NOMO-1 treated with dmso at 0.1 percent for 144 hours (cell line): ENCODE measurements around the gene CYP20A1.
"Not testable (repeated sequence)": the region's sequence is repeated elsewhere in the genome, so short reads cannot be mapped to it uniquely, and the experiment has no call there.

Source experiments
- DNase-seq: peaks from one replicate; lab custom pipeline; 2025; ENCODE audit not compliant: unreplicated experiment; lab: John Stamatoyannopoulos, UW

CYP20A1 gene, protein sequence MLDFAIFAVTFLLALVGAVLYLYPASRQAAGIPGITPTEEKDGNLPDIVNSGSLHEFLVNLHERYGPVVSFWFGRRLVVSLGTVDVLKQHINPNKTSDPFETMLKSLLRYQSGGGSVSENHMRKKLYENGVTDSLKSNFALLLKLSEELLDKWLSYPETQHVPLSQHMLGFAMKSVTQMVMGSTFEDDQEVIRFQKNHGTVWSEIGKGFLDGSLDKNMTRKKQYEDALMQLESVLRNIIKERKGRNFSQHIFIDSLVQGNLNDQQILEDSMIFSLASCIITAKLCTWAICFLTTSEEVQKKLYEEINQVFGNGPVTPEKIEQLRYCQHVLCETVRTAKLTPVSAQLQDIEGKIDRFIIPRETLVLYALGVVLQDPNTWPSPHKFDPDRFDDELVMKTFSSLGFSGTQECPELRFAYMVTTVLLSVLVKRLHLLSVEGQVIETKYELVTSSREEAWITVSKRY

DNA sequence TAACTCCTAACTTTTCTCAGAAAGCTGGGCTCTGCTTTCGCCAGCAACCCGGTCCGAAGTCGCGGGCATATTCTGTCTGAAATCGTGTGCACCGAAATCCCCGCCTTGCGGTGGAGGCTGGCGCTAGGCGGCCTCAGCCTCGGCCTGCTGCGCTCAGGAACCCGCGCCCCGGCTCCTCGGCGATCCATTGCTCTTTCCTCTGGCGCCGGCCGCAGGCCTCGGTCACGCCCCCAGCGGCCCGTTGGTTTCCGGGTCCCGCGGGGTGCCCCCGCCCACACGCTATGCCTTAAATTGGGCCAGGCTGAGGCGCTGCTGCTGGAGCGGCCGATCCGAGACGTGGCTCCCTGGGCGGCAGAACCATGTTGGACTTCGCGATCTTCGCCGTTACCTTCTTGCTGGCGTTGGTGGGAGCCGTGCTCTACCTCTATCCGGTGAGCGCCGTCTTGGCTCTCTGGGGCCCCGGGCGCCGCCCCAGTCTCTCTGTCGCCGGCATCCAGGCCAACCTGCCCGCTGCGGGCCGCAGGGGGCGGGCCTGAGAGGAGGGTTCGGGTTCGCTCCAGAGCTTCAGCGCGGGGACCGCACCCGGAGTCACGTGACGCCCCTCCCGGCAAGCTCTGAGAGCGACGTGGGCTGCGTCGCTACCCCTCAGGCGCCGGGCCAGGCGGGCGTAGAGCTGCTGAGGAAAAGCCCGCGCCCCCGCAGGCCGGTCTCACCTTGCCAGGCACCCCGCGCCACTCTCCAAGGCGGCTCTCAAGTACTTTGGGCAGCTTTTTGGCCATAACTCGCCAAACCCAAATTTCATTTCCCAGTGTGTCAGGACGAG lies at the start of gene CYP20A1:
Gene CYP20A1, plus strand, starts transcription at position 315 of the 823 bp plus-strand sequence. Its CDS starts 45 bp downstream, at position 360.
- peak; percentile 97 for DNase-seq

DNA sequence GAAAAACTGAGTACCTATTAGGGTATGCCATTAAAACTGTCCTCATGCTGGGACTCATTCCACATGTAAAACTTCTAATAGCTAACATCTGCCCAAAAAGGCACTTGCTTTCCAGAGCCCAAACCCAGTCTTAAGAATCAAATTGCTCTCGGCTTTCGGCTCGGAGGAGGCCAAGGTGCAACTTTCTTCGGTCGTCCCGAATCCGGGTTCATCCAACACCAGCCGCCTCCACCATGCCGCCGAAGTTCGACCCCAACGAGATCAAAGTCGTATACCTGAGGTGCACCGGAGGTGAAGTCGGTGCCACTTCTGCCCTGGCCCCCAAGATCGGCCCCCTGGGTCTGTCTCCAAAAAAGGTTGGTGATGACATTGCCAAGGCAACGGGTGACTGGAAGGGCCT lies 48.3 kb upstream of the CYP20A1 start:
- not testable (repeated sequence) for DNase-seq

DNA sequence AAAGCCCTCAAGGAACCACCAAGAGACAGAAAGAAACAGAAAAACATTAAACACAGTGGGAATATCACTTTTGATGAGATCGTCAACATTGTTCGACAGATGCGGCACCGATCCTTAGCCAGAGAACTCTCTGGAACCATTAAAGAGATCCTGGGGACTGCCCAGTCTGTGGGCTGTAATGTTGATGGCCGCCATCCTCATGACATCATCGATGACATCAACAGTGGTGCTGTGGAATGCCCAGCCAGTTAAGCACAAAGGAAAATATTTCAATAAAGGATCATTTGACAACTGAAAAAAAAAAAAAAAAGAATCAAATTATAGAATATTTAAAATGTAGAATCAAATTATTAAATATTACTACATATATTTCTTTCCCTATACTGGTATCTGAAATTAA lies 47.8 kb upstream of the CYP20A1 start:
- not testable (repeated sequence) for DNase-seq

DNA sequence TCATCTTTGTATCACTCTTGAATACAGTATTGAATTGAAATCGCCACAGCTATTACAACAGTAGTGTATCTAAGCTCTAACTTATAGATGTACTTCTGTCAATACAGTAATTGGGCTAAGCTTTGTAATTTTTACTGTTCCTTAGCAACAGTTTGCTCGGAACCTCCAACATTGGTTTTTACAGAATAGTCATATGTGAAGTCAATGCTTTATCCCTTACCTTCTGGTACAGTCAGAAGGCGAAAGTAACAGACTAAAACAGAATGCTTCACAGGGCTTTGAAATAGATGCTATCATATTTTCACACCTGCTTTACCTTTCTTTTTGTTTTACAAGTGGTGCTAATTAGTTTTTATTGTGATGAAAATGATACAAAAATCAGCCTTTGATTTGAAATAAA lies 46.9 kb upstream of the CYP20A1 start:
- DNase-seq = no peak

DNA sequence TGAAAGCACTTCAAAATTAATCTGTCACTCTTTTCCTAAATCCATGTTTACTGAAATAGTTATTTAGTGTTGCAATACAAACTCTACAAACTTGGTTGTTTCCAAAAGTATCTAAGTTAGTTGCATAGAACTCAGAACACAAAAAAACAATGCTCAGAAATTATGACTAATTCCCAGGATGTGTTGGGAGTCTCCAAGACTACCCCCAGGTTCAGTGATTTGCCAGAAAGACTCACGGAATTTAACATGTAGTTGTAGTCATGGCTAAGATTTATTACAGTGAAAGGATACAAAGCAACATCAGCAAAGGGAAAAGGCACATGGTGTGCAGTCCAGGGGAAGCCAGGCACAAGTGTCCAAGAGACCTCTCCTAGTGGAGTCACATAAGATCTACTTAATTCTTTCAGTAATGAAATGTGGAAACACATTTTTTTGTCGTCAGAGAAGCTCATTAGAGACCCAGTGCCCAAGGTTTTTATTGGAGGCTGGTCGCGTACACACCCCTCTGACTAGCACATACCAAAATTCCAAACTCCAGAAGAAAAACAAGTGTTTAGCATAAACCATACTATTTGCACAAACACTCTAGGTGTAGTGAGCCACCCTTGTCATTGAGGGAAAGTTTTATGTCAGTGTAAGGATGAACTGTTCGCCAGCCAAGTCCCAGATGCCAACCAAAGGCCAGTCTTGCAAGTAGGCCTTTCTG lies 43.3 kb upstream of the CYP20A1 start:
- DNase-seq = no peak

GRCh38 chr2:203200866-203201265 lies 38.0 kb upstream of the CYP20A1 start:
- no peak for DNase-seq

DNA sequence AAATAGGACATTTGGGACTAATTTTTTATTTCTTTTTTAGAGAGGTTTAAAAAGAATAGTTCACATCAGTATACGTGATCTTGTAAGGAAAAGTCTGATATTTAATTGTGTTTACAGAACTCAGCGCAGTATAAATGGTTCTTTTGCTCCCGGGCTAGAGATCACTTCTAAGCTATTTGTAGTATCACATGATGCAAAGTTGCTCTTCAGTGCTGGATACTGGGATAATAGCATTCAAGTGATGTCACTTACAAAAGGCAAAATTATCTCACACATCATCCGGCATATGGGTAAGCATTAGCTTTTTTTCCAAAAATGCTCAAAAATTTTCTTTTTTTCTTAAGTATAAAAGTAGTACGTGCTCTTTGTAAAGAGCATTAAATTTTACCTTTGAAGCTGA lies 37.4 kb upstream of the CYP20A1 start:
- no peak for DNase-seq

- no peak for DNase-seq
Observed at GRCh38 chr2:203209538-203209937, 29.3 kb upstream of the CYP20A1 start.

GRCh38 chr2:203225423-203226039 lies 13.3 kb upstream of the CYP20A1 start:
- DNase-seq = no peak

GRCh38 chr2:203229674-203230073 lies 9.1 kb upstream of the CYP20A1 start:
- not testable (repeated sequence) for DNase-seq

GRCh38 chr2:203237346-203238238 lies 1.2 kb upstream of the CYP20A1 start:
- DNase-seq = no peak

DNA sequence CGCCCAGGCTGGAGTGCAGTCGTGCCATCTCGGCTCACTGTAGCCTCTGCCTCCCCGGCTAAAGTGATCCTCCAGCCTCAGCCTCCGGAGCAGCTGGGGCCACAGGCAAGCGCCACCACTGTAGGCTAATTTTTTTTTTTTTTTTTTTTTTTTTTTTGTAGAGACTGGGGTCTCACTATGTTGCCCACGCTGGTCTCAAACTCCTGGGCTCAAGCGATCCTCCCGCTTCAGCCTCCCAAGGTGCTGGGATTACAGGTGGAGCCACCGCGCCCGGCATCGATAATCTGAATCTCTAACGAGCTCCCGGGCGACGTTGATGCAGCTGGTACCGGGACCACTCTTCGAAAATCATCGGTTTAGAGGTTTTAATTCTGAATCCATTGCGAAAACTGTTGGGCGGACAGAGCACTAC lies 520 bp upstream of the CYP20A1 start:
- no peak for DNase-seq

GRCh38 chr2:203240491-203240890 lies 1.7 kb downstream of the CYP20A1 start:
- no peak for DNase-seq

DNA sequence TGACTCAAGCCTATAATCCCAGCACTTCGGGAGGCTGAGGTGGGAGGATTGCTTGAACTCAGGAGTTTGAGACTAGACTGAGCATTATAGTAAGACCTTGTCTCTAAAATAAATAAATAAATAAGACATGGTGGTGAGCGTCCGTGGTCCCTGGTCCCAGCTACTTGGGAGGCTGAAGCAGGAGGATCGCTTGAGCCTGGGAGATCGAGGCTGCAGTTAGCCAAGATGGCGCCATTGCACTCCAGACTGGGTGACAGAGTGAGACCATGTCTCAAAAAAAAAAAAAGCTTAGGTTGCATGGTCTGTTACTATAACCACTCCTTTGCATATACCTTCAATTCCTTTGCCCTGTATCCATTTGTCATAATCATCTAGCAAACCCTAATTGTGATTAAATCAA lies 3.7 kb downstream of the CYP20A1 start:
- no peak for DNase-seq

- no peak for DNase-seq
Observed at GRCh38 chr2:203246646-203247045, 7.8 kb downstream of the CYP20A1 start.

DNA sequence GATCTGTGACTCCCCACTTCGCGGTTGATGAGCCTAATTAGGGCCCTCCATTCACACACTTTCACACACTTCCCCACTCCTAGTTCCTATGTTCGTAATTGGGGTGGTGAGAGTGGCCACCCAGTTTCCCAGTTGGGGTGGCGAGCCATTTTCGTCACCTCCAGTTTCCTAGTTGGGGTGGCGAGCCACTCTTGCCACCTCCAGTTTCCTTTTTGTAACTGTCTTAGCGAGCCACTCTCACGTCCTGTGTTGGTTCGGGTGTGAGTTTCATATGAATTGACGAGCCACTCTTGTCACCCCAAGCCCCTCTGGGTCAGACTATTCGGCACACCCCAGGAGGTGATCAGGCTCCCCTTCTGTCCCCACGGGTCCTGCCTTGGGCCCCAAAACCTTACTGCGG lies 14.0 kb downstream of the CYP20A1 start:
- no peak for DNase-seq

DNA sequence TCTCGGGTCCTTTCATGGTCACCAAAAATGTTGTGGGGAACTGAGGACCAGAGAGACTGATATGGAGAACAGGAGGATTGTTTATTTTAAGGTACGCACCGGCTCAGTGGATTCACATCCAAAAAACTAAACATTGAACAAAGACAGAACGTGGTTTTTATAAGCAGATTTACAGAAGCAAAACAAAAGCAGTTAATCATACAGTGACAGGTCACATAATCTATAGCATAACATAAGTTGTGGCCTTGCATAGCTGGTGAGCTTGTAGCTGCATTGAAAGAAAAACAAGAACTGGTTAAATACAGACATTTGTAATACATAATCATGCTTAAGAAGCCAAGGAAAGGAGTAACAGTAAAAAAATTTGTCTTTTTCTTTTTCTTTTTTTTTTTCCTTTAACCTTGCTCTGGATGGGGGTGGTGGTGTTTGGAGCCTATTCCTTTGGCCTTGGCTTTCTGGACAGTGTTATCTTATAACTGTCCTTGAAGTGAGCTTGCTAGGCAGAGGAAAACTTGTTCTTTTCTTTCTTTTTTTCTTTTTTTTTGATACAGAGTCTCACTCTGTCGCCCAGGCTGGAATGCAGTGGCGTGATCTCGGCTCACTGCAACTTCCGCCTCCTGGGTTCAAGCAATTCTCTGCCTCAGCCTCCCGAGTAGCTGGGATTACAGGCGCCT lies 14.7 kb downstream of the CYP20A1 start:
- DNase-seq = not testable (repeated sequence)

- DNase-seq = no peak
Observed at GRCh38 chr2:203261326-203262159, 22.7 kb downstream of the CYP20A1 start.
